OCI-LY1 (cell line): Measurements from ENCODE around the gene PDE6D.

Experiments used
- H2AFZ ChIP-seq: fragments of 200-600 bp; sonication (generic), shearing (Covaris generic); 2 replicates; pipeline ENCODE4 v1.6.0; 2014; ENCODE audit warnings: antibody characterized with exemption, mild to moderate bottlenecking, low read length
- H3F3A ChIP-seq: fragments of 200-600 bp; sonication (generic), shearing (Covaris generic); 2 replicates; pipeline ENCODE4 v1.6.0; 2014; ENCODE audit warnings: mild to moderate bottlenecking, antibody characterized with exemption, low read length, moderate library complexity; ENCODE audit not compliant: insufficient read depth
- H3K27ac ChIP-seq: fragments of 200-600 bp; sonication (generic); 2 replicates; pipeline ENCODE4 v1.5.1; 2014; ENCODE audit warnings: low read length, mixed run types, mild to moderate bottlenecking, low read depth; ENCODE audit not compliant: poor library complexity, severe bottlenecking
- H3K27me3 ChIP-seq: fragments of 200-600 bp; sonication (generic); 2 replicates; pipeline ENCODE4 v1.6.0; 2014; ENCODE audit warnings: antibody characterized with exemption, mild to moderate bottlenecking, low read length, moderate library complexity; ENCODE audit not compliant: insufficient read depth
- H3K36me3 ChIP-seq: fragments of 200-600 bp; sonication (generic); 2 replicates; pipeline ENCODE4 v1.6.1; 2014; ENCODE audit warnings: mild to moderate bottlenecking, antibody characterized with exemption, low read length, moderate library complexity, mixed read lengths; ENCODE audit not compliant: insufficient read depth
- H3K4me1 ChIP-seq: fragments of 200-600 bp; sonication (generic); 2 replicates; pipeline ENCODE4 v1.5.1; 2014; ENCODE audit warnings: mild to moderate bottlenecking, low read length, moderate library complexity; ENCODE audit not compliant: insufficient read depth, severe bottlenecking
- H3K4me2 ChIP-seq: fragments of 200-600 bp; sonication (generic), shearing (Covaris generic); 2 replicates; pipeline ENCODE4 v1.6.1; 2014; ENCODE audit warnings: low read length
- H3K4me3 ChIP-seq: fragments of 200-600 bp; sonication (generic); 2 replicates; pipeline ENCODE4 v1.5.1; 2014; ENCODE audit warnings: low read length, low read depth, mild to moderate bottlenecking, mixed read lengths; ENCODE audit not compliant: poor library complexity, severe bottlenecking
- H3K79me2 ChIP-seq: fragments of 200-600 bp; shearing (Covaris generic); 2 replicates; pipeline ENCODE4 v1.6.1; 2016; ENCODE audit warnings: mixed run types, low read length, mixed read lengths; ENCODE audit not compliant: insufficient read depth
- H3K9ac ChIP-seq: fragments of 200-600 bp; sonication (generic), shearing (Covaris generic); 2 replicates; pipeline ENCODE4 v1.6.1; 2014; ENCODE audit warnings: mild to moderate bottlenecking, low read length, mixed read lengths
- H3K9me2 ChIP-seq: fragments of 200-600 bp; sonication (generic), shearing (Covaris generic); 2 replicates; pipeline ENCODE4 v1.6.1; 2014; ENCODE audit warnings: low read depth, mild to moderate bottlenecking, low read length, mixed read lengths
- H3K9me3 ChIP-seq: fragments of 200-600 bp; shearing (Covaris generic); 2 replicates; pipeline ENCODE4 v1.6.1; 2014; ENCODE audit warnings: low read length, mixed read lengths
- H4K20me1 ChIP-seq: fragments of 200-600 bp; sonication (generic), shearing (Covaris generic); 2 replicates; pipeline ENCODE4 v1.6.0; 2016; ENCODE audit warnings: mild to moderate bottlenecking, low read length; ENCODE audit not compliant: insufficient read depth
- CTCF ChIP-seq: fragments of 200-600 bp; sonication (generic), shearing (Covaris generic); IDR thresholded peaks from 2 replicates; pipeline ENCODE4 v1.5.1; 2017; ENCODE audit warnings: mild to moderate bottlenecking, antibody characterized with exemption, low read length, moderate library complexity, mixed read lengths
- EZH2 ChIP-seq: fragments of 200-600 bp; sonication (generic), shearing (Covaris generic); IDR thresholded peaks from 2 replicates; pipeline ENCODE4 v1.8.0; 2017; ENCODE audit warnings: borderline replicate concordance, mixed run types, mild to moderate bottlenecking, antibody characterized with exemption, low read length, moderate library complexity, mixed read lengths

Gene PDE6D

GRCh38 chr2:231718799-231719198 is 62.3 kb downstream of the PDE6D start:
- H3K27ac ChIP-seq: no peak overlapping the region
- H3K4me3 ChIP-seq: no peak overlapping the region
- peaks cover 33% of the 10 kb centered on the region for H3K4me1 ChIP-seq
- no peak overlapping the region for H2AFZ ChIP-seq
- H3K27me3 ChIP-seq: no peaks in the 10 kb centered on the region
- no peak overlapping the region for H3K4me2 ChIP-seq
- H3K36me3 ChIP-seq: peaks cover 10% of the 10 kb centered on the region; the same call in 1 of the 2 replicates
- H3K9me2 ChIP-seq: no peaks in the 10 kb centered on the region
- TF ChIP-seq EZH2 (no peak), CTCF (no peak)
- no peaks in the 10 kb centered on the region for H3K79me2 ChIP-seq
- H4K20me1 ChIP-seq: no peaks in the 10 kb centered on the region
- H3K9me3 ChIP-seq: no peaks in the 10 kb centered on the region
- H3K9ac ChIP-seq: no peak overlapping the region
- peaks cover 12% of the 10 kb centered on the region for H3F3A ChIP-seq

DNA sequence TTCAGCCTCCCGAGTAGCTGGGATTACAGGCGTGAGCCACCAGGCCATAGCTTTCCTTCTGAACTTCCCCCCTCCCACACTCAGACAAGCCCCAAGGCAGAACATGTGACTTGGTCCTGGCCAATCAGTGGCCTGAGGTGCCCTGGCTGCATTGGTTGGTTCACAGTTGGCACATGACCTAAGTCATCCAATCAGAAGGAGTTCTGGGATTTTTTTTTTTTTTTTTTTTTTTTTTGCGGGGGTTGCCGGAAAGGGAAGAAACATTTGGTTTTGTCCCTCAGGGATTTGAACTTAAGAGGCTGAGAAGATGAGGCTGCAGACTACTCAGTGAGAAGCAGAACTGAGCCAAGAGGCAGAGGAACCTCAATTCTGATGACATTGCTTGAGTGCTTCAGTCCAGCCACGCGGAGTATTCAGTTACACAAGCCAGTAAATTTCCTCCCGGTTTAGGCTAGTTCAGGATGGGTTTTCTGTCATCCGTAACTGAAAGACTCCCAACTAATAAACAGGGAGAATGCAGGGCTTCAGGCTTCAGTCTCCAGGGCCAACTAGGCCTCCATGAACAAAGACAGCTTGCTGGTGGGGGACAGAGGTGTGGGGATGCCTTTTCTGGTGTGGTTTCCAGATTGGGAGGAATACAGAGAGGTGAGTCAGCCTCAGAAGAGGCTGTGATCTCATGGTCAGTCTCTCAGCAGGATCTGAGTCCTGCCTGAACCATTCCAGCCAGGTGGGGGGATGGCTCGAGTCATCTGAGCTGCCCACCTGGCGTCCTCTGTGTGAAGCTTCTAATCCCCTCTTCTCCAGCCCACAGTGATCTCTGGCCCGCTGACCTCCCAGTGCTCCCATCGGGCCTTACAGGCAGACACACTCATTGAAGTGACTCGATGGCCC is 63.6 kb downstream of the PDE6D start:
- Histone ChIP-seq H2AFZ (no peak overlapping the region), H3K4me3 (peak overlapping the region; percentile 51), H3K27ac (peak overlapping the region; percentile 86), H3K9me3 (no peaks in the 10 kb centered on the region), H3K9me2 (no peaks in the 10 kb centered on the region), H3K27me3 (no peaks in the 10 kb centered on the region), H3K36me3 (peaks cover 16% of the 10 kb centered on the region), H3K9ac (peak overlapping the region; percentile 62), H3K4me1 (peaks cover 33% of the 10 kb centered on the region), H4K20me1 (no peaks in the 10 kb centered on the region), H3F3A (peaks cover 17% of the 10 kb centered on the region), H3K4me2 (peak overlapping the region; percentile 67), H3K79me2 (no peaks in the 10 kb centered on the region)
- no peak for TF ChIP-seq EZH2

DNA sequence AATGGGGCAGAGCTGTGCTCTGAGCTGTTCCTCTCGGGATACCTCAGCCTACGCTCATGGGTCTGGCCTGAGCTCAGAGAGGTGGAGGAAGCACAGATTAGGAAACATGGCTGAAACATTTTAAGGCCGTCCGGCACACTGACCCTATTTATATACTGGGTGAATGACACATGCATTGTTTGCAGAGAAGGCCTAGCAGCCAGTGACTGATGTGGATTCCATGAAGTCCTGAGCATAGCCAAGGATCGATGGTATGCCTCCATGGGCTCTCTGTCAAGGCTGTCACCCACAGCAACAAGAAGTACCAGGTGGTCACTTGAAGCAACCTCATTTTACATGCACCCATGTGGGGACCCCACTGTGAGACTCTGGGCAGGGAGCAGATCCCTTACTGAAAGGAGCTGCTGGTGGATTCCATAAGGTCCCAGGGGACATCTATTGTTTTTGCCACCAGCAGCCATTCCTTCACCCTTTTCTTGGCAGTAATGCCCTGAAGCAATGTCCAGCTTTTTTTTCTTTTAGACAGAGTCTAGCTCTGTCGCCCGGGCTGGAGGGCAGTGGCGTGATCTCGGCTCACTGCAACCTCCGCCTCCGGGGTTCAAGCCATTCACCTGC is 64.3 kb downstream of the PDE6D start:
- Histone ChIP-seq H3K27me3 (no peaks in the 10 kb centered on the region), H4K20me1 (no peaks in the 10 kb centered on the region), H3K9me3 (no peaks in the 10 kb centered on the region), H3K4me3 (no peak overlapping the region), H3F3A (peaks cover 24% of the 10 kb centered on the region), H3K79me2 (peaks cover 6% of the 10 kb centered on the region), H3K4me2 (no peak overlapping the region), H3K4me1 (peaks cover 41% of the 10 kb centered on the region), H3K9ac (no peak overlapping the region), H3K9me2 (no peaks in the 10 kb centered on the region), H3K27ac (peak overlapping the region; percentile 86), H3K36me3 (peaks cover 24% of the 10 kb centered on the region), H2AFZ (no peak overlapping the region)
- no peak for TF ChIP-seq EZH2

GRCh38 chr2:231715988-231716616 is 65.0 kb downstream of the PDE6D start:
- Histone ChIP-seq H2AFZ (no peak overlapping the region), H3K79me2 (peaks cover 12% of the 10 kb centered on the region), H3K9ac (no peak overlapping the region), H3K4me1 (peaks cover 45% of the 10 kb centered on the region), H3K4me2 (no peak overlapping the region), H3K27me3 (no peaks in the 10 kb centered on the region), H4K20me1 (no peaks in the 10 kb centered on the region), H3K27ac (peak overlapping the region; percentile 86), H3F3A (peaks cover 31% of the 10 kb centered on the region), H3K36me3 (peaks cover 30% of the 10 kb centered on the region), H3K9me3 (no peaks in the 10 kb centered on the region), H3K9me2 (no peaks in the 10 kb centered on the region), H3K4me3 (no peak overlapping the region)
- TF ChIP-seq EZH2 (no peak), CTCF (no peak)
